Stimulated activated CD4-positive, alpha-beta T cell treated with anti-CD3 and anti-CD28 coated beads, Interleukin-12 subunit alpha, Interleukin-12 subunit beta, amount 100 ng/mL, for 24 hours (primary cell): ENCODE data around the gene CISH.

Source experiments
- DNase-seq, 2 experiments: peaks; one replicate each; pipeline ENCODE4 v3.0.0-alpha.2; 2020; ENCODE audit warnings: low read depth in 2 of 2

The CISH gene

DNA sequence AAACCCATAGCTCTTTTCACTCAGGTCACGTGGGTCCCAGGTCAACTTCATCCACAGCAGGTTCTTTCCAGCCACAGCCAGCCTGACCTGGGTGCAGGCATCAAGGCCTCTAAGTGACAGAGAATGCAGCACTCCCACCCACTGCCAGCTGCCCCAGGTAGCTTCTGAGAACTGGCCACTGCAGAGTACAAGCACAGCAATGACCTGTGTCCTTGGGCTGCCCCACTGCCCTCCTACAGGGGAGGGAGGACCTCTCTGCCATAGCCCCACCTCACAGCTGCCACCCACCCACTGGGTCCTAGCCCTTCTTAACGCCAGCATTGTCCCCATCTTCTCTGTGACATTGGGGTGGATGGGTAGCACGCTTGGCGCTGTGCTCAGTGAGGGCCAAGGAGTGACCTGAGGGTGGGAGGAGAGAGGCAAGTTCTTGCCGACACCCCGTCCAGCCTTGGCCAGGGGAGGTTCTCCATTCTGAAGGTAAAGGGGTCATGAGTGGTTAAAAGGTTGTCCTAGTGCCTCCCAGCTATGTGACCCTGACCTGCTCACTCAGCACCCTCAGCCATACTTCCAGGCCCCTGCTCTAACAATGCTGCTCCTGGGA lies 12.4 kb downstream of the CISH start:
- no peak for DNase-seq

DNA sequence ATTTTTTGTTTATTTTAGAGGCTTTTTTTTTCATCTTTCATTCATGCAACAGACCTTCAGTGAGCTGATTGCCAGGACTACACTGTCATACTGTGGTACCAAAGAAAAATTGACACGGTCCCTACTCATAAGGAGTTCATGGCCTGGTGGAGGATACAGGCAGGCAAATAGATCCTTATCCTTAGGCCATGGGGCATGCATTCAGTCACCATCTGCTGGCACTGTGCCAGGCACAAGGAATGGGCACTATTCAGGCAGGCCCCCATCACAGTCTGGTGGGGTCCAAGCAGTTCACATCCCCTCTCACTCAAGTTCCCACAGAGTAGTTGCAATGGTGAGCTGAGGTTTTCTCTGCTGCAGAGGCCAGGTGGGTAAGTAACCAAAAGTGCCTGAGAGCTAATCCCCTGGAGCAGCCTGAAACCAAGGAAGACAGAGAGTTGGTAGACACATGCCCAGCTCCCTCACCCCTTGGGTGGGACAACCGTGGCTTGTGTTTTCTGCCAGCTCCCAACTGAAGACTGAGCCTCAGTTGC lies 17.3 kb downstream of the CISH start:
- no peak for DNase-seq

DNA sequence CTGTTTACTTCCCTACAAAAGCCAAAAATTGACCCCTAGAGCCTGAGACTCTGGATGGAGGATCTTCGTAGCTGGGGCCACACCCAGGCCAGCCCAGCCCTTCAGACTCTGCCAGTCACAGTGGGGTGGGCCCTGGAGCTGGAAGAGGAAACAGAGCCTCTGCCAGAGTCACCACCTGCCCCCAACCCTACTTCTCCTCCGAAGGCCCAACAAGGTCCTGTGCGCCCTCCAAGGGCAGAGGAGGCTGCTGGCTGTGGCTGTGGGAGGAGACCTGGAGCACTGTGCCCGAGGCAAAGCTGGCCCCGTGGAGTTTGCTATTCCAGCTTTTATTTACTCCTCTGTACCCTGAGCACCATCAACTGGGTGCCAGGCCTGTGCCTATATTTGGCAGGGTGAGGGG lies 19.0 kb downstream of the CISH start:
- no peak for DNase-seq

DNA sequence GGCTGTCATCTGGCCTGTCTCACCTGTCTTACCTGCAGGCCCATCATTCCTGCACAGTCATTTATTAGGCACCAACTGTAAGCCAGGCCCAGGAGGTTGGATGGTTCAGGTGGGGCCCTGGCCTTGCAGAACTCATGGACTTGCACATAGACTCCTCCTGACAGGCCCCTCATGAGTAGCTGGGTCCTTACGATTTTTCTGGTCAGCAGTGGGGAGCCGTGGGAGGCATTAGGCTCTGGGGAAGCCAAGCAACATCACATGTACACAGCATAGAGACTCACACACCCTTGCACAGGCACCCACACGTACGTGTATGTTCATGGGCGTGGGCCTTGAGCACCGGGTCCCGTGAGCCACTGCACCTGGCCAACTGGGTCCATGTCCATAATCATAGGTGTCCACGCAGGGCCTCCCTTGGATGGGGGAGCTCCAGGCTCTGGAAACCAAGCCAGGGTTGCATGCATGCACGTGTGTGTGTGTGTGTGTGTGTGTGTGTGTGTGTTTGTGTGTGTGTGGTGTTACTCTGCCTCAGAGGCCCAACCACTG lies 20.3 kb downstream of the CISH start:
- no peak for DNase-seq

DNA sequence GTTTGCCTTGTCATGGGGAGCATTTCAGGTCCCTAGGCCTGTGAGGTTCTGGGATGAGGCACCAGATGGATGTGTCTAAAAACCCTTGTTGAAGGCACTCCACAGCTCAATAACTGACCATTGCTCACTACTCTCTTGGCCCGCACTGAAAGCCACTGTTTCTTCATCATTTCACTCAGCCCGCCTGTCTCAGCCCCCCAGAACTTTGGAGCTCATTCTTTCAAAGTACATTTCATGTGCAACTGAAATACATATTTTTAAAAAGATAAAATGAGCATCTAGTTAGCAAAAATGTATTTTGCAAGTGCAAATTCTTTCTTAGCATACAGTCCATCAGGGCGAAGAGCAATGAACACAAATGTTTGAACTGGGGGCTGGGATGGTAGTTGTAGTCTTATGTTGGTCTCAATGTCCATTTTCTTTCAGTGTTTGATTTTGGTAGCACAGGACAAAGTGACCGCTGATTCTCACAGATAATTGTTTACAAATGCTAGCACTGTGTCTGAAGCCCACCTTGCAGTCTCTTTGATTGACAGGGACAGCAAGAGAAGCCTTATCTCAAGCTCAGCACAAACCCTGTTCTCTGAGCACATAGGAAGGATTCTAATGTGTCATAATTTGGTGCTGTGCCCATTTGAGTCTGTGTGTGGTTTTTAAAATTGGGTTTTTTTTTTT lies 22.7 kb downstream of the CISH start:
- DNase-seq, result no peak

DNA sequence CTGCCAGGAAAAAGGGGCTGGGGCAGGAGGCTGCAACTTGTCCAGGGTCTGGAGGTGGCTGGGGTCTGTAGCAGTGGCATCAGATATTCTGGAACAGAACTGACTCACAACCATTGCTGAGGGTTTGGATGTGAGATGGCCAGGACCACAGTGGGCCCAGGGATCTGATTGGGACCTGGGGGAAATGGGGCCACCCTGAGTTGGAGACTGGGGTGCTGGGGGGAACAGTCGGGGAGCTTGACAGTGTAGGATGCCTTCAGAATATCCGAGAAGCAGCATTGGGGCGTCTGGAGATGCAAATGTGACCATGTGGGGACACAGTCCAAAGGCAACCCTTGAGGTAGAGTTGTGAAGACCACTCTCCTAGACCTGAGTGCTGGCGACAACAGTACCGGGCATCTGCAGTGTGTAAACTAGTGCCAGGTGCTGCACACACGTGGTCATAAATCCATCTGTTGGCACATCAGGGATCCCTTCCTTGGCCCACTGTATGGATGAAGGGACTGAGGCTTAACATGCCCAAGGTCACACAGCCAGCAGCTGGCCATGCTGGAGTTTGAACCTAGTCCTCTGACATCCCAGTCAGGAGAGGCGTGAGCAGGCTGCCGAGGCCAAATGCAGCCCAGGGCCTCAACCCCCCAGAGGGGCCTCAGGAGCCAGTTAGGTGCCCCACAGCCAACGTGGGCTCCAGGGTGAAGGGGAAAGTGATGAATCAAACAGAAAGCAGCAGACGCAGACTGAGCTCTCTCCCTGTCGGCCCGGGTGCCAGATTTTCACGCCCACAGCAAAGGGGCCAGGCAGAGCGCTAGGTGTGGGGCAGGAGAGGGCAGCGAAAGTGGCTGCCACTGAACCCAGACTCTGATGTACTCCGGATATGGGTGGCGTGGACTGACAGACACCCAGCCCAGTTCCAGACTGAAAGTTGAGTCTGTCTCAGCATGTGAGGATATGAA lies 23.5 kb downstream of the CISH start:
- DNase-seq, result peak; percentile 80 to 86

DNA sequence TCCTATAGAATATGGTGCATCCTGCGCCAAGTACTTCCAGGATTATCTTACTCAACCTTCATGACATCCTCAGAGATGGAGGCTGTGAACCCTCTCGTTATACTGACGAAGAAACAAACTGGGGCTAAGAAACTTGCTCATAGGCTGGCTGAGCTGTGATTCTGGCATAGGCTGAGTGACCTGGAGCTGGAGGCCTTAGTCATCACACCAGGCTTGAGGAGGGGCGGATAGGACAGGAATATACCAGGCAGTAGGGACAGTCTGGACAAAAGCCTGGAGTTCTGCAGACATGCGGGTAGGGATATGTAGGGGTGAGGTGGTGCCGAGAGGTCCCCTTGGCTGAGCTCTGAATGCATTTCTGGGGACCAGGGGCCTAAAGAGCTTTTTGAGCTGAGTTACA lies 24.2 kb downstream of the CISH start:
- no peak for DNase-seq

DNA sequence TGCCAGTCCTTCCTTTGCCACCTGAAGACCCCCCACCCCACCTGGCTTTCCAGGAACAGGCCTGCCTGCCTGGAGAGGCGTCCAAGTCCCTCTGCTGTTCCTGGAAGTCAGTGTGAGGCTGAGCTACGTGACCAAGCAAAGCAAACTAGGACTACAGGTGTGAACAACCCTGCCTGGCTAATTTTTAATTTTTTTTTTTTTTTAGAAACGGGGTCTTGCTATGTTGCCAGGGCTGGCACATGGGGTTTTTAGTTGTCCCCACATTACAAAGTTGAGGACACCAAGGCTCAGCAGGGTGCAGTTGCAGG lies 24.9 kb downstream of the CISH start:
- DNase-seq, result no peak

DNA sequence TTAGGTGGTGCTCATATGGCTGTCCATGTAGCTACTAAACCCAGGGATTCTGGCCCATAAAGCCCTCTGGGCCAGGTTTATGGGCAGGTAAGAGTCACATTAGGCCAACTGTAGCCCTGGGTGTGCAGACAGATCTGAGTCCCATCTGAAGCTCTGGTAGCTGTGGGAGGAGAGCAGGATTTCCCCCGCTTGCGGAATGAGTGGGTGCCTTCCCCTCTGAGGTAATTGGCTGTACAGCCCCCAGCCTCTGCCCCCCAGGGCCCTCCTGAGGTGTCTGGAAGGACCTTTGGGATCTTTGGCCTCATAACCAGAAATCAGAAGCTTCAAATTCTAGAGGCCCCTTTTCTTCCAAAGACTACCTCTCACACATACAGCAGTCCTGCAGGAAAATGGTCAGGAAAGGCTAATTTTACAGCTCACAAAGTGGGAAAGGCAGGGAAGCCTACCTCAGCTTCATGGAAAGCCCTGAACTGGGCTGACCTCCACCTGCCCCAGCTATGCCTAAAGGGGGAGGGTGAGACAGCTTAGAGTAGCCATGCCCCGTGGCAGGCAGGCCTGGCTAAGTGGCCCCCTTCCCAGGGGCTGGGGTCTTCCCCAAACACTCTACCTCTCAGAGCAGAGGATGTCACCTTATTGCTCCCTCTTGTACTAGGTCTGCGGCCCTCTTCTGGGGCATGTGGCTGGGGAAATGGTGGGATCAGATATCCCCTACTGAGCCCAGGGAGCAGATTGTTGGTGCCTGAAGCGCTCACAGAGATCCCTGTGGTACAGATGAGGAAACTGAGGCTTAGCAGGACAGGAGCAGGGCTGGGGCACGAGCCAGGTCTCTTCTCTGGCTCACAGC lies 25.4 kb downstream of the CISH start:
- peak in 1 of 2 experiments; percentile 57 for DNase-seq

DNA sequence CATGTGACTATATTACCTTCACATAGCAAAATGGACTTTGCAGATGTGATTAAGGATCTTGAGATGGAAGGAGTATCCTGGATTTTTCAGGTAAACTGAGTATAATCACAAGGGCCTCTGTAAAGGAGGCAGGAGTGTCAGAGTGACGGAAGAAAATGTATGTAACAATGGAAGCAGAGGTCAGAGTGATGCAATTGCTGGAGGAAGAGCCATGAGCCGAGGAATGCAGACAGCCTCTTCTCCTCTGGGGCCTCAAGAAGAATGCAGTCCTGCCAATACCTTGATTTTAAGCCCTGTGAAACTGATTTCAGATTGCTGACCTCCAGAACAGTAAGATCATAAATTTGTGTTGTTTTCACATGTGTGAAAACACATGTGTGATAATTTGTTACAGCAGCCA lies 27.2 kb downstream of the CISH start:
- DNase-seq, result no peak

DNA sequence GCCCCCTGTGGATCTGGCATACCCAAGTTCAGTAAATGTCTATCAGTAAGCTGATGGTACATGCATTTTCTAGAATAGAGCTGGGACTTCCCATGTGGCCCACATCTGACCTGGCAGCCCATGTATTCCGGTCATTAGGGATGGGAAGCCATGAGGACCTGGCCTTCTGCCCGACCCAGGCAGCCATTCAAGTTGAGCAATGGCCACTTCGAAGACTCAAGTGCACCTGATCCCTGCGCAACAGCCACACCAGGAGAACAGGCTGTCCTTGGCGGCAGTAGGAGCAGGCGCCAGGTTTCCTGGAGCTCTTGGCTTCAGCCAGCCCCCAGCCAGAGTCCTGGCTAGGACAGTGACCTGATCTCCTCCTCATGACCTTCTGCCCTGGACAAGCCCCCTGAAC lies 27.7 kb downstream of the CISH start:
- DNase-seq, result no peak

DNA sequence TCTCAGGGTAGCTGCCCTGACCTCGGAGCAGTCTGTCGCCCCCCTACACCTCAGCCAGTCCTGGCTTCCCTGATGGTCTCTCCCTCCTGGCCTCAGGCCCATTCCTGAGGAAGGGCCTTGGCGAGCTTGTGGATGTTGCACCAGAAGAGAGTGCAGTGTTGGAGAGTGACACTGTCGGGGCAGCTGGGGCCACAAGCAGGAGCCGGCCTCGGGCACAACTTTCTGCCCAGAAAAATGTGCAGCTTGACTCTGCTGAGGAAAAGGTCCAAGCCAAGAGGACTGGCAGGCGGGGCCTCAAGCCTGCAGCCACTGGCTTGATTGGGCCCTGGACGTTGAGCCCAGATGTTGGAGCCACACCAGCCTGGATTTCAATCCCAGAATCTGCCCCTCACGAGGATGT lies 29.5 kb downstream of the CISH start:
- DNase-seq, result no peak

DNA sequence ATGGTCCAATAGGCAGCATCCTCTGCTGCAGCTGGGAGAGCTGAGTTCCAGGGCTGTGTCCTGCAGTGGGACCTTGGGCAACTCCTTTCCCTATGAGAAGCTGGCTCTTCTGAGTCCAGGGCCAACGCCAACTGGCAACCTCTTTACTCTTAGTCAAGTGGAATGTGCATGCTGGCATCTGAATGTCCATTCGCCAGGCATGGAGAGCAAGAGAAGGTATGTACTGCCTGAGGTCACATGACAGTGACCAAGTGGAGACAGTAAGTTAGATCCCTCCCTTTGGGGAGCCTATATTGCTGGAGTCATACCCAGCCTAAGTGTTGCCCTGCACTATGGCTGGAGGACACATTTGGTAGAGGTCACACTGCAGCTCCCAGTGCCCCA lies 30.1 kb downstream of the CISH start:
- DNase-seq, result no peak

DNA sequence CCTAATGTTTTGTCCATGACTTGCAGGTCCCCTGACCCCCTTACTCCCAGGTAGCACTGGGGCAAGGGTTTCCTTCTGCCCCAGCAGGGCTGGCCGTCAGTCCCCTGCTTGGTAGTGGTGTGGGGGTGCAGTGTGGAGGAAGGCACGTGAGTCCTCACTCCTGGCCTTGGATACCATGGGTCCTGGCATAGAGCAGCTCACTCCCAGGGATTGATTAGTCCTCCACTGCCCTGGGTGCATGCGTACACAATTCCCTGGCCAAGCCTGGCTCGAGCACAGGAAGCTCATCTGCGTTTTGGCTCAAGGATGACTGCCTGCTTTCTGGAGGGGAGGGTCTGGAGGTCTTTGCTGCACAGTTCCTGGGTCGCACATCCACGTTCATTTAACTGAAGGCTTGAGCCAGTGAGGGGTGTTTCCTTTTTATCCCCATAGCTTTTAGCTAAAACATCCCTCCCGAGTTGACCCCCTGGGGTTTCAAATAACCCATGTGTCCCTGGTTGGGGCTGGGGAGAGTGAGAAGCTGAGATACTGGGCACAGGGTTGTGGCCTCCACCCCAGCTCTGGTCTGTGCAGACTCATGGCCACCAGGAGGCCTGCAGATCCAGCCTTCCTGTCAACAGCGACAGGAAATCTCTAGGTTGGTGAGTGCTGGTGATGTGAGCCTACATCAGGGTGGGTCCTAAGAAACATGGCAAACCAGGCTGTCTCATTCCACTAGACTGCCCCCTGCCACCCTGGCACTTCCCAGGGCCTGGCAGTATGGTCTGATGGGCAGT lies 30.7 kb downstream of the CISH start:
- no peak for DNase-seq

DNA sequence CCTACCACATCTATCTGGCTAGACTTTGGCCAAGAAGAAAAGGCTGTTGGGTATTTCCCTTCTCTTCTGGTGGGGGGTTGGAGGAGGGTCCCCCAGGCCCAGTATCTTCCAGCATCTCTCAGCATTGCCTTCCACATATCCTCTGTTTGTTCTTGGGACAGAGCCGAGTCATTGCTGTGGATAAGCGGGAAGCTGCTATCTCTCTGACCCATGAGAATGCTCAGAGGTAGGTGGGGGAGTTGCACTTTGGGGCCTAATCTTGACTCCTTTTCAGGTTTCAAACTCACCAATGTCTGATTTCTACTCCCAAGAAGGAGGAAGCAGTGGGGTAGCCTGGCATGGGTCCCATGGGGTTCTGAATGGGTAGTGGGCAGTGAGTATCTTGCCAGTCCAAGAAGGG lies 34.2 kb downstream of the CISH start:
- no peak for DNase-seq

DNA sequence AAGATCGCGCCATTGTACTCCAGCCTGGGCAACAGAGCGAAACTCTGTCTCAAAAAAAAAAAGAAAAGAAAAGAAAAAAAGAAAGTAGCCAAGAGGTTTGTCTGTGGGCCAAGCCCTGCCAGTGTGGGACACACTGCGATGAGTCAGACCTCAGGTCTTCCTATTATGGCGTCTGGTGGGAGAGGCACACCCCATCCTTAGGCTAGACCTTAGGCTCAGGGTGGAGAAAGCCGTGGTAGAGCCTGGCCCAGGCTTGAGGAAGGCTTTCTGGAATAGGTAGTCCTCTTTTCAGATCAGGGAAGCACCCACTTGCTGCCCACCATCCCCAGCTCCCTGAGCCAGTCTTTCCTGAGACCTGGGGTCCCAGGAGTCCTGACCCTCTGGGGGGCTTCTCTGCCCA lies 36.2 kb downstream of the CISH start:
- DNase-seq, result no peak

DNA sequence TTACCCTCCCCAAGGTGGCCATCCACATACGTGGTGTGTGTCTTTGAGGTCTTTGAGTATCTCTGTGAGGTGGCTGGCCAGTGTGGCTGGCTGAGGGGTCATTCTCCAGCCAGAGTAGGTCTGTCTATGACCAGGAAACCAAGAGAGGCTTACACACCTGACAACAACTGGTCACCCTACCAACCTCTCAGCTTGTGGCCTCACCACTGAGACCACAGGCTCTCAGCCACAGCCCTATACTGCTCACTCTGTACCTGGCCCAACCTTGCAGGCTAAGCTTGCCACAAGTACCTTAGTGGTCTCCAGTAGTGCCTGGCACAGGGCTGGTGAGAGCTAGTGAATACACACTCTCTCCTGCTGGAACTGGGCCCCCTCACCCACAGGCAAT lies 37.1 kb downstream of the CISH start:
- no peak for DNase-seq

DNA sequence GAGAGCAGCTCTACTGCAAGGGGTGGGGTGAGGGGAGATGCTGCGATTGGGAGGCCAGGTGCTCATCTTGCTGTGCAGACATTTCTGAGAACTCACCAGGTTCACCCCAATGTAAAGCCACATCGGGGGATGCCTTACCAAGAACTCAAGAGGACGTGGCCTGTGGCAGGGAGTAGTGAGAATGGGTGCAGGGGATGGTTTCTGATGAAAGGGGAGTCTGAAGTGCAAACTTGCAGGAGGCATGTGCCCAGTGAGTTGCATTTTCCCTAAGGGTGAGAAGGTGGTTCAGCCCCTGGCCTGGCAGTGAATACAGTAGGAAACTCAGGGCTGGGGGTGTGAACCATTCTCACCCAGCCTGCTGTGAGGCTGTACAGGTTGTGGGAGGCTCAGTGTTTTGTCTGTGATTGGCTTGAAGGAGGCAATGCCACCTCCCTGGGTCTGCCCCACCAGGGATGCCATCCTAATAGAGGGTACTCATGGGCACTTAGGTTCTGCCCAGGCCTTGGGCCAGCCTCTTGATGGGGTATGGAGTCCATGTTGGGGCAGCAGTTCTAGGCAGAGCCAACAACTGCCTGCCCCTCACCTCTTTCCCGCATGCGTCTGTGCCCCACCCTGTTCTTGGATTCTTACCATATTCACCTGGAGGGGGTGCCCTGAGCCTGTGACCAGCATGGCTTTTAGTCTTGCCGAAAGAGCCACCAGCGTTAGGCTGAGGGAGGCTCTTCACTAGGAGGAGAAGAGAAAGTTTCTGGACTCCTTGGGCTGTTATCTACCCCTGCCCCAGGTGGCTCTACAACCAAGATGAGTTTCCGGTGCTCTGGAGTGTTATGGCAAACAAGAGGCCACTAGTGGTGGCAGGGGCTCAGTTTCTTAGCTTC lies 37.8 kb downstream of the CISH start:
- peak; percentile 52 to 66 for DNase-seq

DNA sequence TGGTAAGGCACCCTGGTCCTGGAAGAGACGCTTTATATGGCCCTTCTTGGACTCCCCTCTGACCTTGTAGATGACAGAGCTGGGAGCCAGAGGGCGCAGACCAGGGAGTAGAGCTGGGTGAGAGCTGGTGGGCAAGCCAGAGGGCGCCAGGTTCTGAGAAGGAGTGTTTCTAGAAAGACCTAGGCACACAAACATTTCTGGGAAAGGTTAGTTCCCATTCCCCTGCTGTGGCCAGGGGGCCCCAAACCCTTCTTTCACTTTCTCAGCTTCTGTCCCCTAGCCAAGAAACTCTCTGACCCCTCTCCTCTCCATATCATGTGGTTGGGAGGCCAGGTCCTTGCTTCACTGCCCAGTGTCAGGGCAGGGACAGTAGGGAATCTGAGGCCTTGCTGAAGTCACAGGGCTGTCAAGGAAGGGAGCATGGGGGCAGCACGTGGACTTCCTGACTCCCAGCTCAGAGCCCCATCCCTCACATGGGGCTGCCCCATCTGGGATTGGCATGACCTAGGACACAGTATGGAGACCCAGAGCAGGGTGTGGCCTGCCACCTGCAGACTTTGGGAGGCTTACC lies 38.7 kb downstream of the CISH start:
- DNase-seq, result no peak
